ENCODE measurements around the gene CASP3.

DNA sequence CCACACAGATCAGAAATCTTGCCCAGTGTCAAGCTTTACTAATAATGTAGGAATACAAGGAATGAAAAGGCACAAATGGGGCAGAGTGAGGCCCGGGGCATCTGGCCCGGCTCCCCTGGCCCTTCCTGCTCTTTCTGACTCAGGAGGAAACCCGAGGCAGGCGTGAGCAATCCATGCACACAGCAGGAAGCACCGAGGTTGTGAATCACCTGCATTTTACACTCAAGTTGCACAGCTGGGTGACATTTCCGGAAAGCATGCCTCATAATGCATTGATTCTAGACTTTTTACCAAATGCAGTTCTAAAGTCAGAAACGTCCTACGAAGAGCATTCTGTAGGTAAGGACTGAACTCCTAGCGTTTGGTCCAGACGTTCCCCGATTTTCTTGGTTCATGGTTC lies 39.2 kb upstream of the CASP3 start:
- TF ChIP-seq, protein P1, sequence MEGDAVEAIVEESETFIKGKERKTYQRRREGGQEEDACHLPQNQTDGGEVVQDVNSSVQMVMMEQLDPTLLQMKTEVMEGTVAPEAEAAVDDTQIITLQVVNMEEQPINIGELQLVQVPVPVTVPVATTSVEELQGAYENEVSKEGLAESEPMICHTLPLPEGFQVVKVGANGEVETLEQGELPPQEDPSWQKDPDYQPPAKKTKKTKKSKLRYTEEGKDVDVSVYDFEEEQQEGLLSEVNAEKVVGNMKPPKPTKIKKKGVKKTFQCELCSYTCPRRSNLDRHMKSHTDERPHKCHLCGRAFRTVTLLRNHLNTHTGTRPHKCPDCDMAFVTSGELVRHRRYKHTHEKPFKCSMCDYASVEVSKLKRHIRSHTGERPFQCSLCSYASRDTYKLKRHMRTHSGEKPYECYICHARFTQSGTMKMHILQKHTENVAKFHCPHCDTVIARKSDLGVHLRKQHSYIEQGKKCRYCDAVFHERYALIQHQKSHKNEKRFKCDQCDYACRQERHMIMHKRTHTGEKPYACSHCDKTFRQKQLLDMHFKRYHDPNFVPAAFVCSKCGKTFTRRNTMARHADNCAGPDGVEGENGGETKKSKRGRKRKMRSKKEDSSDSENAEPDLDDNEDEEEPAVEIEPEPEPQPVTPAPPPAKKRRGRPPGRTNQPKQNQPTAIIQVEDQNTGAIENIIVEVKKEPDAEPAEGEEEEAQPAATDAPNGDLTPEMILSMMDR (conservative IDR thresholded peaks at IDR 0.05 in 1 of 2, IDR thresholded peaks at IDR 0.05 in 1 of 2; ENCODE audit: low read depth in 1 of 2, low read length in 2 of 2), result no peak
- no peak for TF ChIP-seq EZH2 (IDR thresholded peaks at IDR 0.05; ENCODE audit: low read length, missing control alignments)
